SK-N-MC (cell line): Measurements from ENCODE around the gene NPBWR2.

Experiments used
- DNase-seq: peaks from one replicate; pipeline ENCODE4 v3.0.0-alpha.2; 2011; ENCODE audit warnings: low read depth, low spot score
- H3K27ac ChIP-seq: fragments of 200-600 bp; sonication (generic); 2 replicates; pipeline ENCODE4 v1.5.1; 2016; ENCODE audit warnings: mixed run types
- H3K36me3 ChIP-seq: fragments of 200-600 bp; sonication (generic); 2 replicates; pipeline ENCODE4 v1.6.1; 2017; ENCODE audit warnings: antibody characterized with exemption, low read length, mixed read lengths; ENCODE audit not compliant: insufficient read depth
- H3K4me3 ChIP-seq: fragments of 200-600 bp; sonication (generic); 2 replicates; pipeline ENCODE4 v1.5.1; 2016
- H3K9ac ChIP-seq: fragments of 200-600 bp; sonication (generic); 2 replicates; pipeline ENCODE4 v1.8.0; 2017; ENCODE audit warnings: mixed run types, mixed read lengths; ENCODE audit not compliant: insufficient read length
- H3K9me3 ChIP-seq: fragments of 200-600 bp; sonication (generic); 2 replicates; pipeline ENCODE4 v1.6.1; 2017; ENCODE audit warnings: low read depth, mild to moderate bottlenecking, antibody characterized with exemption, low read length, moderate library complexity, mixed read lengths
- EZH2 ChIP-seq: fragments of 200-600 bp; sonication (generic); IDR thresholded peaks from one replicate; pipeline ENCODE4 v1.6.1; 2017; ENCODE audit warnings: antibody characterized with exemption
- FOXP2 ChIP-seq: optimal IDR thresholded peaks from 2 replicates; pipeline ENCODE3; 2011; ENCODE audit warnings: mild to moderate bottlenecking, moderate library complexity; ENCODE audit not compliant: insufficient read depth; ENCODE audit errors: extremely low read length, control extremely low read depth
- POLR2AphosphoS5 ChIP-seq: IDR thresholded peaks from 2 replicates; pipeline ENCODE4 v1.6.1; 2012; ENCODE audit warnings: mild to moderate bottlenecking, low read depth, low read length, borderline replicate concordance

NPBWR2 gene

DNA sequence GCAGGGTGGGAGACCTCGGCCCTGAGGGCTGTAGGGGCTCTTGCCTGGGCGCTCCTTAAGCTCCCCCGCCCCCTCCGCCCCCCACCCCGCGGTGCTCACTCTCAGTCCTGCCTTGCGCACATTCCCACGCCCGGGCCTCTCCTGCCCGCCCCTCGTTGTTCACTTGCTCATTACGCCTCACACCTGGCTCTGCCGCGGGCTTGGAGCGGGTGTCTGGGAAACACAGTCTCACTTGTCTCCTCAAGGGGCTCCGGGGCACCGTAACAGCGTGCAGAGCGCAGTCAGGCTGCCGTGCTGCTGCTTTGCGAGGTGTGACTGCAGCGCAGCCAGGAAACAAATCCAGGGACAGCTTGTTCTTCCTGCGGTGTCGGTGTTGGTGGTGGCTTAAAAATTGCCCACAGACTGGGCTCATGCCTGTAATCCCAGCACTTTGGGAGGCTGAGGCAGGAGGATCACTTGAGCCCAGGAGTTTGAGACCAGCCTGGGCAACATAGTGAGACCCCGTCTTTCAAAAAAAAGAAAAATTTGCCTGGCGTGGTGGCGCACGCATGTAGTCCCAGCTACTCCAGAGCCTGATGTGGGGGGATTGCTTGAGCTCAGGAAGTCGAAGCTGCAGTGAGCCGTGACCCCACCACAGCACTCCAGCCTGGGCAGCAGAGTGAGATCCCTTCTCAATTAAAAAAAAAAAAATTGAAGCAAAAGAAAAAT, 4.6 kb downstream of the NPBWR2 start:
- no peaks in the 10 kb centered on the region for H3K36me3 ChIP-seq
- no peak for DNase-seq
- H3K27ac ChIP-seq, result no peak overlapping the region
- no peak for TF ChIP-seq POLR2AphosphoS5
- no peak for TF ChIP-seq EZH2
- TF ChIP-seq FOXP2, result no peak
- no peaks in the 10 kb centered on the region for H3K9me3 ChIP-seq
- H3K9ac ChIP-seq, result no peak overlapping the region
- H3K4me3 ChIP-seq, result no peak overlapping the region; the same call in 1 of the 2 replicates

GRCh38 chr20:64101731-64102621, 5.4 kb downstream of the NPBWR2 start:
- Histone ChIP-seq H3K9me3 (no peaks in the 10 kb centered on the region), H3K9ac (no peak overlapping the region), H3K36me3 (no peaks in the 10 kb centered on the region), H3K27ac (no peak overlapping the region), H3K4me3 (peak overlapping the region; percentile 65)
- DNase-seq, result no peak
- TF ChIP-seq POLR2AphosphoS5 (no peak), FOXP2 (no peak), EZH2 (no peak)

GRCh38 chr20:64100946-64101688, 6.2 kb downstream of the NPBWR2 start:
- Histone ChIP-seq H3K4me3 (no peak overlapping the region), H3K9ac (no peak overlapping the region), H3K9me3 (no peaks in the 10 kb centered on the region), H3K27ac (no peak overlapping the region), H3K36me3 (no peaks in the 10 kb centered on the region)
- TF ChIP-seq POLR2AphosphoS5 (no peak), FOXP2 (no peak)
- DNase-seq, result no peak

DNA sequence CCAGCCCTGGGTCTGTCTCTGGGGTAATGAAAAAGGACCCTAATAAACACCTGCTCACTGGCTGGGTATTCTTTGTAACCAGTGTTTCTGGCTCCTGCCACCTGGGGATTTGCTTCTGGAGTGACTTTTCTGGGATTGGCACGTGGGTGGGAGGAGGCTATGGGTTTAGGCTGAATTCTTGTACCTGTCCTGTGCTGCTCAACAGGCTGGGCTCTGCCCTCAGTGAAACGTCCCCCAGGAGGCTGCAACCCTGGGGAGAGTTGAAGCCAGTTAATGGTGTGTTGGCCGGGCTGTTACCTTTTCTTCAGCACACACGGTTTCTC, 6.8 kb downstream of the NPBWR2 start:
- H3K4me3 ChIP-seq, result no peak overlapping the region
- H3K9ac ChIP-seq, result no peak overlapping the region

DNA sequence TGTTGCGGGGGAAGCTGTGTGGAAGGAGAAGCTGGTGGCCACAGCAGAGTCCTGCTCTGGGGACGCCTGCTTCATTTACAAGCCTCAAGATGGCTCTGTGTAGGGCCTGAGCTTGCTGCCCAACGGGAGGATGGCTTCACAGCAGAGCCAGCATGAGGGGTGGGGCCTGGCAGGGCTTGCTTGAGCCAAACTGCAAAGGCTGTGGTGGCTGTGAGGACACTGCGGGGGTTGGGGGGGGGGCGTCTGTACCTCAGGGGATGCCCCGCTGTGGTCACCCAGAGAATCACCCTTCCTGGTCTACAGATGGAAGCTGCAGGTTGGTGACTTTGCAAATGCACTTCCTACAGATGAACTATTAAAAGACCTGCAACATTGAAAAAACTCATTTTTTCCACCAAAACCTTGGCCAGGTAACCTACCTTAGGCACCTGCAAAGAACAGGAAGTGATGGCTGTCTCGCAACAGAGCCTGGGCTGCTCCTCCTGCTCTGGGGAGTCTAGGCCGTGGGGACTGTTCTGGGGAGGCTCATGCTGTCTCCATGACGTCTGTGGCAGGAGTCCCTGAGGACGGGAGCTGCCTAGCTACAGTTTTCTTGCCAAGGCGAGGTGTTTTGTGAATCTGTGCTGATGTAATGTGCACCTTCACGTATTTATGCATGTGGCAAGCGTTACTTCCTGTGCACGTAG, 7.3 kb downstream of the NPBWR2 start:
- no peak for TF ChIP-seq FOXP2
- Histone ChIP-seq H3K9ac (no peak overlapping the region), H3K9me3 (no peaks in the 10 kb centered on the region), H3K36me3 (no peaks in the 10 kb centered on the region), H3K4me3 (no peak overlapping the region), H3K27ac (no peak overlapping the region)
- DNase-seq, result no peak

More for the DNA sequence above, 6.8 kb downstream of the NPBWR2 start:
- H3K9me3 ChIP-seq, result no peaks in the 10 kb centered on the region
- no peak for DNase-seq
- no peak overlapping the region for H3K27ac ChIP-seq
- H3K36me3 ChIP-seq, result no peaks in the 10 kb centered on the region
- no peak for TF ChIP-seq POLR2AphosphoS5
- no peak for TF ChIP-seq FOXP2
- TF ChIP-seq EZH2, result no peak

DNA sequence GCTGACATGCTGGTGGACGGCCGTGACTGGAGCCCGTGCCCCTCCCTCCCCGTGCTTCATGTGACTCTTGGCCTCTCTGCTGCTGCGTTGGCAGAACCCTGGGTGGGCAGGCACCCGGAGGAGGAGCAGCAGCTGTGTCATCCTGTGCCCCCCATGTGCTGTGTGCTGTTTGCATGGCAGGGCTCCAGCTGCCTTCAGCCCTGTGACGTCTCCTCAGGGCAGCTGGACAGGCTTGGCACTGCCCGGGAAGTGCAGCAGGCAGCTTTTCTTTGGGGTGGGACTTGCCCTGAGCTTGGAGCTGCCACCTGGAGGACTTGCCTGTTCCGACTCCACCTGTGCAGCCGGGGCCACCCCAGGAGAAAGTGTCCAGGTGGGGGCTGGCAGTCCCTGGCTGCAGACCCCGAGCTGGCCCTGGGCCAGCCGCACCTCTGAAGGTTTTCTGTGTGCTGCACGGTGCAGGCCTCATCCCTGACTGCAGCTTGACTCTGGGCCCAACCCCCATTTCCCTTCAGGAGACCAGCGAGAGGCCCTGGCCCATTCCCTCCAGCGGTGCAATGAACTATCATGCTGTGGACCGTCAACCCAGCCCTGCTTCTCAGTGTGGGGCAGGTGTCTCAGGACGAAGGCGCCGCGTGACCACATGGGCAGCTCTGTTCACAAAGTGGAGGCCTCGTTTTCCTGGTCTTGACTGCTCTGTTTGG, 8.1 kb downstream of the NPBWR2 start:
- H3K9me3 ChIP-seq, result no peaks in the 10 kb centered on the region
- TF ChIP-seq FOXP2, result no peak
- no peak for TF ChIP-seq POLR2AphosphoS5
- TF ChIP-seq EZH2, result no peak
- H3K36me3 ChIP-seq, result no peaks in the 10 kb centered on the region
- H3K9ac ChIP-seq, result no peak overlapping the region
- H3K4me3 ChIP-seq, result no peak overlapping the region
- H3K27ac ChIP-seq, result no peak overlapping the region
- no peak for DNase-seq

DNA sequence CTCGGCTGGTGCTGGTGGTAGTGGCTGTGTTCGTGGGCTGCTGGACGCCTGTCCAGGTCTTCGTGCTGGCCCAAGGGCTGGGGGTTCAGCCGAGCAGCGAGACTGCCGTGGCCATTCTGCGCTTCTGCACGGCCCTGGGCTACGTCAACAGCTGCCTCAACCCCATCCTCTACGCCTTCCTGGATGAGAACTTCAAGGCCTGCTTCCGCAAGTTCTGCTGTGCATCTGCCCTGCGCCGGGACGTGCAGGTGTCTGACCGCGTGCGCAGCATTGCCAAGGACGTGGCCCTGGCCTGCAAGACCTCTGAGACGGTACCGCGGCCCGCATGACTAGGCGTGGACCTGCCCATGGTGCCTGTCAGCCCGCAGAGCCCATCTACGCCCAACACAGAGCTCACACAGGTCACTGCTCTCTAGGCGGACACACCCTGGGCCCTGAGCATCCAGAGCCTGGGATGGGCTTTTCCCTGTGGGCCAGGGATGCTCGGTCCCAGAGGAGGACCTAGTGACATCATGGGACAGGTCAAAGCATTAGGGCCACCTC, 8.8 kb downstream of the NPBWR2 start:
- H3K9ac ChIP-seq, result no peak overlapping the region
- no peaks in the 10 kb centered on the region for H3K36me3 ChIP-seq

GRCh38 chr20:64096535-64096934, 10.8 kb downstream of the NPBWR2 start:
- no peaks in the 10 kb centered on the region for H3K9me3 ChIP-seq
- H3K4me3 ChIP-seq, result no peak overlapping the region
- H3K36me3 ChIP-seq, result no peaks in the 10 kb centered on the region
- H3K27ac ChIP-seq, result no peak overlapping the region
- H3K9ac ChIP-seq, result no peak overlapping the region
- DNase-seq, result no peak
- TF ChIP-seq POLR2AphosphoS5 (no peak), EZH2 (no peak), FOXP2 (no peak)

More for the DNA sequence above, 8.8 kb downstream of the NPBWR2 start:
- no peak for DNase-seq
- H3K4me3 ChIP-seq, result no peak overlapping the region
- no peak overlapping the region for H3K27ac ChIP-seq
- no peaks in the 10 kb centered on the region for H3K9me3 ChIP-seq
- TF ChIP-seq POLR2AphosphoS5 (no peak), EZH2 (no peak), FOXP2 (no peak)
